Cardiac muscle cell (in vitro differentiated cells and primary cell): ENCODE data around the gene RHBG. TPM values are rescaled to one million over a fixed set of nuclear protein-coding genes. Genes with fewer than 3 reads are reported as not detected.
A peak's percentile ranks its signal among the peaks of the same experiment; 100 is the strongest.

ENCODE experiments used
- DNase-seq, 2 donors: peaks; one replicate each; pipeline versions ENCODE4 v3.0.0 to v3.0.0-alpha.2; 2010 to 2017; ENCODE audit warnings: low read depth in 1 of 2, low spot score in 1 of 2
- H3K27ac ChIP-seq: fragments of 200-600 bp; sonication (generic); 2 replicates; pipeline ENCODE4 v1.5.1; 2016
- H3K27me3 ChIP-seq: fragments of 200-600 bp; sonication (generic); 2 replicates; pipeline ENCODE4 v1.6.0; 2016; ENCODE audit warnings: control low read depth
- H3K36me3 ChIP-seq: fragments of 200-600 bp; sonication (generic); 2 replicates; pipeline ENCODE4 v1.5.1; 2016; ENCODE audit warnings: control low read depth
- H3K4me1 ChIP-seq: fragments of 200-600 bp; sonication (generic); 2 replicates; pipeline ENCODE4 v1.8.1; 2017; ENCODE audit warnings: low read depth, mild to moderate bottlenecking, mixed run types
- H3K4me3 ChIP-seq: fragments of 200-600 bp; sonication (generic); 2 replicates; pipeline ENCODE4 v1.5.1; 2016; ENCODE audit warnings: mild to moderate bottlenecking
- H3K9me3 ChIP-seq: fragments of 200-600 bp; sonication (generic); 2 replicates; pipeline ENCODE4 v1.5.1; 2017; ENCODE audit warnings: low read depth, mild to moderate bottlenecking, control low read depth
- polyA plus RNA-seq: library from polyadenylated mRNA; unstranded; fragments of >200 nt; fragmentation: Nextera tagmentation; extraction: Ambion mirVana; gene quantifications from 2 replicates; pipeline ENCODE4 v1.2.1, GENCODE V29; 2016
- total RNA-seq: library from RNA; depleted of rRNA; stranded (reverse); fragments of >200 nt; gene quantifications from 2 replicates; pipeline ENCODE4 v1.2.3, GENCODE V29; 2016
- TF ChIP-seq, protein P1 (sequence below): IDR thresholded peaks from 2 replicates; pipeline ENCODE4 v1.5.1; 2012; ENCODE audit warnings: low read depth, mild to moderate bottlenecking, low read length

The RHBG gene
- total and polyA plus RNA-seq, 2 experiments from 2014 or later, result not detected

DNA sequence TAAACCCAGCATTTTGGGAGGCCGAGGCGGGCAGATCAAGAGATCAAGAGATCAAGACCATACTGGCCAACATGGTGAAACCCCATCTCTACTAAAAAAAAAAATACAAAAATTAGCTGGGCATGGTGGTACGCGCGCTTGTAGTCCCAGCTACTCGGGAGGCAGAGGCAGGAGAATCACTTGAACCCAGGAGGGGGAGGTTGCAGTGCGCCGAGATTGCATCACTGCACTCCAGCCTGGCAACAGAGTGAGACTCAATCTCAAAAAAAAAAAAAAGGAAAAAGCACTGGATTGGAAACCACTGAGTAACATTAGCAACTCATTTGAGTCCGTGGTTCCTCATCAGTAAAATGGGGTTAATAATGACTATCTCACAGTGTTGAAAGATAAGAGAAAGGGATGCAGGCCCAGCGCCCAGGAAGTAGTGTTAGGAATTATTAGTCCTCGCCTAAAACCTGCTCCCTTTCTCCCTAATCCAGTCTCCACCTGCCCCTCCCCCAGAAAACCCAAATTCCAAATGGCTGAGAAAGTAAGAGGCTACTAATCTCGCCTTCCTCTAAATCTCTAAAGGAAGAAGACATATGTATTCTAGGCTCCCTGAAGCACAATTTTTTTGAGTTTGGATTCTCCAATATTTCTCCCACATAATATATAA is 49.5 kb downstream of the RHBG start:
- no peak overlapping the region for H3K27ac ChIP-seq
- peaks cover 60% of the 10 kb centered on the region for H3K27me3 ChIP-seq
- peaks cover 18% of the 10 kb centered on the region for H3K4me1 ChIP-seq
- DNase-seq, result no peak
- no peak overlapping the region for H3K4me3 ChIP-seq
- no peaks in the 10 kb centered on the region for H3K36me3 ChIP-seq
- TF ChIP-seq, protein P1, sequence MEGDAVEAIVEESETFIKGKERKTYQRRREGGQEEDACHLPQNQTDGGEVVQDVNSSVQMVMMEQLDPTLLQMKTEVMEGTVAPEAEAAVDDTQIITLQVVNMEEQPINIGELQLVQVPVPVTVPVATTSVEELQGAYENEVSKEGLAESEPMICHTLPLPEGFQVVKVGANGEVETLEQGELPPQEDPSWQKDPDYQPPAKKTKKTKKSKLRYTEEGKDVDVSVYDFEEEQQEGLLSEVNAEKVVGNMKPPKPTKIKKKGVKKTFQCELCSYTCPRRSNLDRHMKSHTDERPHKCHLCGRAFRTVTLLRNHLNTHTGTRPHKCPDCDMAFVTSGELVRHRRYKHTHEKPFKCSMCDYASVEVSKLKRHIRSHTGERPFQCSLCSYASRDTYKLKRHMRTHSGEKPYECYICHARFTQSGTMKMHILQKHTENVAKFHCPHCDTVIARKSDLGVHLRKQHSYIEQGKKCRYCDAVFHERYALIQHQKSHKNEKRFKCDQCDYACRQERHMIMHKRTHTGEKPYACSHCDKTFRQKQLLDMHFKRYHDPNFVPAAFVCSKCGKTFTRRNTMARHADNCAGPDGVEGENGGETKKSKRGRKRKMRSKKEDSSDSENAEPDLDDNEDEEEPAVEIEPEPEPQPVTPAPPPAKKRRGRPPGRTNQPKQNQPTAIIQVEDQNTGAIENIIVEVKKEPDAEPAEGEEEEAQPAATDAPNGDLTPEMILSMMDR, result no peak
- H3K9me3 ChIP-seq, result no peaks in the 10 kb centered on the region

- H3K36me3 ChIP-seq, result no peaks in the 10 kb centered on the region
- no peak overlapping the region for H3K27ac ChIP-seq
- H3K27me3 ChIP-seq, result peaks cover 73% of the 10 kb centered on the region
- no peak for DNase-seq
- TF ChIP-seq, protein P1, result no peak
- H3K9me3 ChIP-seq, result no peaks in the 10 kb centered on the region
- no peak overlapping the region for H3K4me3 ChIP-seq
- peaks cover 21% of the 10 kb centered on the region for H3K4me1 ChIP-seq
Observed at GRCh38 chr1:156419854-156420204, 50.8 kb downstream of the RHBG start.

DNA sequence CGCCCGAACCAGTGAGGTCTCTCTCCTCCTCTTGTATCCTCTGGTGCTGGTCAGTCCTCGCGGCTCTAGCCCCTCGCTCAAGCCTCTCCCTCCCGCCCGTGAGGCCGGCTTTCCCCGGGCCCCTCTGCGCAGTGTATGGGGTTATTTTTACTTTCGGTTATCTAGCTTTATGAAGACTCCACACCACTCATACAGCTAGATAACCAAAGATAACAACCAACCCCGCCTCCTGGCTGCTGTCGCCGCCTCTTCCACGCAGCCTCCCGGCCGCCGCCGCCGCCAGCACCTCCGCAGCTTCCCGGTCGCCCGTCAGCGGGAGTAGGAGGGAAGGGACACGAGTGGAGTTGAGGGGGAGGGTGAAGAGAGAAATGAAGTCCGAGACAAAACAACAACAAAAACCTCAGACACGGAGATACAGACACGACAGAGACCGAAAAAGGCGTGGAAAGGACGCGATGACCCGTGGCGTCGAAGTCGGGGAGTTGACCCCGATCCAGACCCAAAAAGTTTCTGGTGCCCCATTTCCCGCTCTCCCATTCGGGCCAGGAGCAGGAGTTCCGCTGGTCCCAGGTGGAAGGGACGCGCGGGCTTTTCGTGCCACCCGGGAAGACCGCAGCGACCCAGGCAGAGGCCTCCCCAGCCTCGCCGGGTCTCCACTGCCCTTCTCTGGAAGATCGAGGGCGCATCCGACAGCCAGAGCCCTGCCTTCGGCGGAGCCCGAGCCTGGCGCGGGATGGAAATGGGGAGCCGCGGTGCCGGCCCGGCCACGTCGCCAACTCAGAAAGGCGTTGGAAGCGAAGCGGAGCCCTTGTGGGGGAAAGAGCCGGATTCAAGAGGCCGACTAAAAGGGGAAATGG is 51.4 kb downstream of the RHBG start:
- DNase-seq, result no peak
- TF ChIP-seq, protein P1, result no peak
- peak overlapping the region; percentile 8 for H3K4me3 ChIP-seq

GRCh38 chr1:156421062-156421938 is 52.3 kb downstream of the RHBG start:
- Histone ChIP-seq H3K27ac (no peak overlapping the region), H3K27me3 (peaks cover 88% of the 10 kb centered on the region), H3K4me3 (peak overlapping the region; percentile 16)

More for the DNA sequence above, 51.4 kb downstream of the RHBG start:
- no peak overlapping the region for H3K27ac ChIP-seq
- H3K9me3 ChIP-seq, result no peaks in the 10 kb centered on the region
- H3K36me3 ChIP-seq, result no peaks in the 10 kb centered on the region
- peaks cover 79% of the 10 kb centered on the region for H3K27me3 ChIP-seq
- peaks cover 21% of the 10 kb centered on the region for H3K4me1 ChIP-seq

More at GRCh38 chr1:156421062-156421938, 52.3 kb downstream of the RHBG start:
- TF ChIP-seq, protein P1, result no peak
- Histone ChIP-seq H3K9me3 (no peaks in the 10 kb centered on the region), H3K4me1 (peaks cover 21% of the 10 kb centered on the region), H3K36me3 (no peaks in the 10 kb centered on the region)
- DNase-seq, result peak; percentile 79 to 89
